ENCODE measurements around the gene MACROH2A2.

GRCh38 chr10:70096016-70096704, 43.5 kb downstream of the MACROH2A2 start:
- no peak for TF ChIP-seq EP300 (IDR thresholded peaks at IDR 0.05)
- no peak for TF ChIP-seq POLR2A (IDR thresholded peaks at IDR 0.05)
